BJ (cell line): ENCODE measurements around the gene FBXW7. TPM values are rescaled to one million over a fixed set of nuclear protein-coding genes. Genes with fewer than 3 reads are reported as not detected.

ENCODE experiments used
- CTCF ChIA-PET: fragments of 350-600 bp; formaldehyde crosslinking; extraction: SDS; loops from one replicate; lab custom pipeline; 2021; ENCODE audit warnings: antibody characterized with exemption, inconsistent platforms; lab: Yijun Ruan, JAX
- POLR2A ChIA-PET: fragments of 300-600 bp; sonication (Branson Sonifier 250); formaldehyde crosslinking; extraction: SDS; loops from one replicate; lab custom pipeline; 2021; ENCODE audit warnings: antibody characterized with exemption; lab: Charles Lee
- DNase-seq: peaks from one replicate; pipeline ENCODE4 v3.0.0-alpha.2; 2011; ENCODE audit warnings: low read depth
- H3K27me3 ChIP-seq: 2 replicates; pipeline ENCODE4 v1.6.0; 2011; ENCODE audit warnings: low read length; ENCODE audit not compliant: control insufficient read depth, insufficient read depth
- H3K36me3 ChIP-seq: 2 replicates; pipeline ENCODE4 v1.5.1; 2011; ENCODE audit warnings: low read length; ENCODE audit not compliant: control insufficient read depth, insufficient read depth
- H3K4me3 ChIP-seq: 2 replicates; pipeline ENCODE4 v1.5.1; 2011; ENCODE audit warnings: low read depth, mild to moderate bottlenecking, control low read depth, low read length
- polyA plus RNA-seq: library from polyadenylated mRNA; depleted of rRNA; stranded (reverse); fragments of >200 nt; gene quantifications from 2 replicates; pipeline ENCODE4 v1.2.3, GENCODE V29; 2011
- TF ChIP-seq, protein P1 (sequence below): IDR thresholded peaks from 2 replicates; pipeline ENCODE4 v1.5.1; 2011; ENCODE audit warnings: low read depth, mild to moderate bottlenecking, control low read depth, inconsistent platforms, low read length, moderate library complexity; ENCODE audit not compliant: insufficient read depth

Gene FBXW7
- polyA plus RNA-seq, 1 experiment, result 4.1 TPM

DNA sequence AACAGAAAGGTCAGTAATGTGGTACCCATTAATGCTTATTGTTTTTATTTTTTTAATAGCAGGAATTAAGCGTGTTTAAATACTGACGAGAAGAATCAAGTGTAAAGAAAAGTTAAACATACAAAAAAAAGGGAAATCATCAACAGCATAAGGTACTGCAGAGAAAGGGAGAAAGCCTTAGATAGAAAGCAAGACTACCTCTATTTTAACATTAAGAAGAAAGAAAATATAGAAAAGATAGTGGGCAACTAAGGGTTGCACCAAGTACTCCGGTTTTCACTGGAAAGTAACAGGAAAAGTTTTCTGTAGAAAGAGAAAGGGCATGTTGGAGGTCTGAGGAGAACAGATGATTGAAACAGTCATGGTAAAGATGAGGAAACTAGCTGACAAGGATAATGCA lies 41.9 kb downstream of the FBXW7 start:
- Histone ChIP-seq H3K4me3 (no peak overlapping the region), H3K36me3 (no peaks in the 10 kb centered on the region), H3K27me3 (no peaks in the 10 kb centered on the region)
- ChIA-PET POLR2A (no interaction called here), CTCF (no interaction called here)
- TF ChIP-seq, protein P1, sequence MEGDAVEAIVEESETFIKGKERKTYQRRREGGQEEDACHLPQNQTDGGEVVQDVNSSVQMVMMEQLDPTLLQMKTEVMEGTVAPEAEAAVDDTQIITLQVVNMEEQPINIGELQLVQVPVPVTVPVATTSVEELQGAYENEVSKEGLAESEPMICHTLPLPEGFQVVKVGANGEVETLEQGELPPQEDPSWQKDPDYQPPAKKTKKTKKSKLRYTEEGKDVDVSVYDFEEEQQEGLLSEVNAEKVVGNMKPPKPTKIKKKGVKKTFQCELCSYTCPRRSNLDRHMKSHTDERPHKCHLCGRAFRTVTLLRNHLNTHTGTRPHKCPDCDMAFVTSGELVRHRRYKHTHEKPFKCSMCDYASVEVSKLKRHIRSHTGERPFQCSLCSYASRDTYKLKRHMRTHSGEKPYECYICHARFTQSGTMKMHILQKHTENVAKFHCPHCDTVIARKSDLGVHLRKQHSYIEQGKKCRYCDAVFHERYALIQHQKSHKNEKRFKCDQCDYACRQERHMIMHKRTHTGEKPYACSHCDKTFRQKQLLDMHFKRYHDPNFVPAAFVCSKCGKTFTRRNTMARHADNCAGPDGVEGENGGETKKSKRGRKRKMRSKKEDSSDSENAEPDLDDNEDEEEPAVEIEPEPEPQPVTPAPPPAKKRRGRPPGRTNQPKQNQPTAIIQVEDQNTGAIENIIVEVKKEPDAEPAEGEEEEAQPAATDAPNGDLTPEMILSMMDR, result no peak
- no peak for DNase-seq

DNA sequence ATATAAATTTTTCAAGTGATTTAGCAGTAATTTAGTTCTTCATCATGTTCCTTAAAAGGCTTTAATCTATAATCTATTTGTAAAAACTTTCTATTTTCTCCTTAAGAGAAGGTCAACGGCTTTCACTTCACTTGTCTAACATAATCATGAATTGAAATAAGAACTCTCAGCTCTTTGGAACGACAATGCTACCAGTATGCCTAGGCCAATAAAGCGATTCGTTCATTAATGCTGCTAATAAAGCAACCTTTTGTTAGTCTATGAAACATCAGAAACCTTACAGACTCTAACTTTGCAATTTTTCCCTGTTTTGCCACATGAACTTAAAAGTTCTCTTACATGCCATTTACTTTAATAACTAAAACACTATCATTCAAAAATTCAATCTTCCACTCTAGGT lies 47.6 kb downstream of the FBXW7 start:
- Histone ChIP-seq H3K4me3 (no peak overlapping the region), H3K27me3 (no peaks in the 10 kb centered on the region), H3K36me3 (no peaks in the 10 kb centered on the region)
- DNase-seq, result no peak
- ChIA-PET POLR2A (no interaction called here), CTCF (interaction anchor here (1.9 kb wide), 1 partner anchor 13 kb away, joined by 5 read pairs; no protein-coding TSS in a partner anchor)
- TF ChIP-seq, protein P1, result no peak

DNA sequence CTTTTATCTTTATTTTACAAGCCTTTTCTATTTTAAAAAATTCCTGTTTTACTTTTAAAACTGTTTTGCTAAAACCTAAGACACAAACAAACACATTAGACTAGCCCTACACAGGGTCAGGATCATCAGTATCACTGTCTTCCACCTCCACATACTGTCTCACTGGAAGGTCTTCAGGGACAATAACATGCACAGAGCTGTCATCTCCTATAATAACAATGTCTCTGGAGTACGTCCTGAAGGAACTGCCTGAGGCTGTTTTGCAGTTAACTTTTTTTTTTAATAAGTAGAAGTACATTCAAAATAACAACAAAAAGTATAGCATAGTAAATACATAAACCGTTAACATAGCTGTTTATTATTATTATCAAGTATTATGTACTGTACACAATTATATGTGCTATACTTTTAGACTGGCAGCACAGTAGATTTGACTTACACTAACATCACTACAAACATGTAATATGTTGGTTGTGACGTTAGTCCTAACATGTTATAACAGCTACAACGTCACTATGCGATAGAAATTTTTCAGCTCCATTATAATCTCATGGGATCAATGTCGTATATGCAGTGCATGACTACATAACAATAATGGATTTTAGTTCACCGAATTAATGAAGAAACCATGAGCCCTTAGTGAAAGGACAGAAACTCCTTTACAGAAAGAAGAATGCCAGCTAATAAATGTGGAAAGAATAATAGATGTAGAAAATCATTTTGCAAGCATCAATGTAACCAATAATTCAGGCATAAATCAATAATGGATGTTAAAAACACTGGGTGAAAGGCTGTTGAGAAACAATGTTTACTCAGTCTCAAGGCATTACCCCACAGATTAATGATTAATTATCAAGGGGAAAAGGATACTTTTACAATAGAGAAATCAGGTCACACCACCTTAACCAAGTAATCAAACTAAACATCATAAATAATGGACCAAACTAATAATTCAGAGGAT lies 49.2 kb downstream of the FBXW7 start:
- TF ChIP-seq, protein P1, result no peak
- CTCF ChIA-PET, result interaction anchor here (0.6 to 1.9 kb wide), 4 partner anchors 14 to 292 kb away, joined by 3 to 12 read pairs (median 3); no protein-coding TSS in a partner anchor
- DNase-seq, result no peak
- POLR2A ChIA-PET, result no interaction called here
- Histone ChIP-seq H3K4me3 (no peak overlapping the region), H3K27me3 (no peaks in the 10 kb centered on the region), H3K36me3 (no peaks in the 10 kb centered on the region)

DNA sequence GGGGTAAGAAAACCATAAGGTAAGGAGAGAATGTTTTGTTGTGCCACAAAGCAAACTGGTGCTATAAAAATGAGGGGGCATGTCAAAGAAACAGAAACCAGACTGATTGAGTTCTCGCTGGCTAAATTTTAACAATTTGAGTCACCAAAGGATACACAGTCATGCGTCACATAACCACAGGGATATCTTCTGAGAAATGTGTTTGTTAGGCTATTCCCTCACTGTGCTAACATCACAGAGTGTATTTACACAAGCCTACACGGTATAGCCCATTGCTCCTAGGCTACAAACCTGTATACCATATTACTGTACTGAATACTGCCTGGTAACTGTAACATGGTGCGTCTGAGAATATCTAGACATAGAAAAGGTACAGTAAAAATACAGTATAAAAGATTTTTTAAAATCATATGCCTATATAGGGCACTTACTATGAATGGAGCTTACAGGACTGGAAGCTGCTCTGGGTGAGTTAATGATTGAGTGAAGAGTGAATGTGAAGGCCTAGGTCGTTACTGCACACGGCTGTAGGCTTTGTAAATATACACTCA lies 50.1 kb downstream of the FBXW7 start:
- POLR2A ChIA-PET, result no interaction called here
- H3K27me3 ChIP-seq, result no peaks in the 10 kb centered on the region
- H3K36me3 ChIP-seq, result no peaks in the 10 kb centered on the region
- TF ChIP-seq, protein P1, result no peak
- CTCF ChIA-PET, result interaction anchor here (0.6 to 1.9 kb wide), 4 partner anchors 15 to 293 kb away, joined by 3 to 12 read pairs (median 3); no protein-coding TSS in a partner anchor
- no peak overlapping the region for H3K4me3 ChIP-seq
- peak; percentile 13 for DNase-seq

DNA sequence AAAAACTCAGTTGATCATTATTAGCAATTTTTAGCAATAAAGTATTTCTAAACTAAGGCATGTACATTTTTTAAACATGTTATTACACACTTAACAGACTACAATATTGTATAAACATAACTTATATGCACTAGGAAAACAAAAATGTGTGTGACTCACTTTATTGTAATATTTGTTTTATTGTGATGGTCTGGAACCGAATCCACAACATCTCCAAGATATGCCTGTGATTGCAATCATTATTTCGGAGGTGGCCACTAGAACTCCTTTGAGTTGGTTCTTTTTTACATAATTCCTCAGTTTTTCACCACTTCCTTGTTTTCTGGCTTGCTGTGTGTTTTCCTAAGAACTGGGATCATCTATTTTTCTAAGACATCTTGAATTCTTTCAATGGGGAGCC lies 53.7 kb downstream of the FBXW7 start:
- Histone ChIP-seq H3K4me3 (no peak overlapping the region), H3K36me3 (no peaks in the 10 kb centered on the region), H3K27me3 (no peaks in the 10 kb centered on the region)
- DNase-seq, result no peak
- CTCF ChIA-PET, result no interaction called here
- POLR2A ChIA-PET, result no interaction called here
- TF ChIP-seq, protein P1, result no peak
